Heart left ventricle (tissue), 16 donors: ENCODE results near the gene ZBTB9. TPM values are rescaled to one million over a fixed set of nuclear protein-coding genes. Genes with fewer than 3 reads are reported as not detected.

Experiments
- ATAC-seq, 4 donors: fragments of 200-7000 bp; cut with Tn5 transposase; one replicate each; pipeline ENCODE4 v1.9.1; 2020 to 2022; ENCODE audit warnings: moderate library complexity in 4 of 4, mild to moderate bottlenecking in 3 of 4, moderate number of reproducible peaks in 1 of 4
- DNase-seq, 5 donors: peaks; one replicate each; pipeline ENCODE4 v3.0.0-alpha.2; 2020
- H3K27ac ChIP-seq, 12 donors: fragments of 200-600 bp; sonication (generic) in 4 of 12; one replicate each; pipeline versions ENCODE4 v1.5.0 to v1.8.0; 2016 to 2022; ENCODE audit warnings: mild to moderate bottlenecking in 2 of 12
- H3K27me3 ChIP-seq, 9 donors: fragments of 200-600 bp; sonication (generic) in 2 of 9; one replicate each; pipeline versions ENCODE4 v1.5.1 to v1.8.0; 2016 to 2022; ENCODE audit warnings: mild to moderate bottlenecking in 3 of 9
- H3K36me3 ChIP-seq, 9 donors: fragments of 200-600 bp; sonication (generic) in 2 of 9; one replicate each; pipeline versions ENCODE4 v1.5.0 to v1.8.0; 2018 to 2022; ENCODE audit warnings: mild to moderate bottlenecking in 2 of 9
- H3K4me1 ChIP-seq, 12 donors: fragments of 200-600 bp; sonication (generic) in 4 of 12; one replicate each; pipeline versions ENCODE4 v1.5.0 to v1.8.0; 2016 to 2022; ENCODE audit warnings: mild to moderate bottlenecking in 3 of 12
- H3K4me3 ChIP-seq, 12 donors: fragments of 200-600 bp; sonication (generic) in 4 of 12; one replicate each; pipeline versions ENCODE4 v1.5.0 to v1.8.0; 2017 to 2022; ENCODE audit warnings: mild to moderate bottlenecking in 9 of 12, moderate library complexity in 4 of 12
- H3K9me3 ChIP-seq, 12 donors: fragments of 200-600 bp; sonication (generic) in 4 of 12; one replicate each; pipeline versions ENCODE4 v1.5.0 to v1.8.0; 2016 to 2022; ENCODE audit warnings: mild to moderate bottlenecking in 1 of 12
- CTCF ChIP-seq, 12 donors: fragments of 200-600 bp; sonication (generic) in 4 of 12; IDR thresholded peaks; one replicate each; pipeline versions ENCODE4 v1.5.0 to v1.8.0; 2018 to 2022; ENCODE audit warnings: antibody characterized with exemption in 12 of 12, mild to moderate bottlenecking in 5 of 12
- POLR2A ChIP-seq, 2 donors: fragments of 450-650 bp; IDR thresholded peaks; one replicate each; pipeline ENCODE4 v1.6.1; 2017; ENCODE audit warnings: antibody characterized with exemption in 2 of 2, mild to moderate bottlenecking in 2 of 2, moderate library complexity in 2 of 2
- WGBS, 4 donors: extraction: QIAGEN DNeasy Blood & Tissue Kit in 2 of 4; methylation state at CpG; one replicate each; pipeline versions ENCODE4 v1.1.5 to v1.1.7; 2013 to 2018; 5-methylcytosine and 5-hydroxymethylcytosine counted together
- intact Hi-C, 10 donors: fragments of 100-400 bp; cut with DNase I; formaldehyde crosslinking; loops; one replicate each; pipeline versions ENCODE4 v1.11.1 to v1.14.2; 2022
- polyA plus RNA-seq, 2 donors: library from polyadenylated mRNA; stranded (reverse); fragments of 200-250 nt; gene quantifications; one replicate each; pipeline ENCODE4 v1.2.3, GENCODE V29; 2013
- total RNA-seq, 9 donors: library from RNA; depleted of rRNA in 2 of 9; stranded (reverse); fragments of >200 nt in 2 of 9; fragmentation: NEBNext Ultra II Directional in 3 of 9; extraction: Animal tissue kit (Norgen Biotek cat#: 25700) in 3 of 9; gene quantifications; one replicate each; pipeline versions ENCODE4 v1.1.0 to v1.2.4, GENCODE V29; 2016 to 2023
- donor health status: ischemic (EF 13 %, LVEDD 7.1; RV severe dilation, severe dysfunction).
- donor health status: healthy with polysubstance abuse.
- donor health status: DM: no; HTN: yes; CAD: no.
- donor health status: DM: no; HTN: no; CAD: no.
- donor health status: ischemic (EF 25% LVEDD 6.9; RV normal size, moderate dysfunction).
- donor health status: ischemic (EF 25% LVEDD 5.7; RV mildly dilated, moderate dysfunction).
- donor health status: healthy.
- donor health status: DM: yes; HTN: yes; CAD: no.
- donor health status: ischemic (EF 35%, LVEDD 5.7; RV mildly dilated, moderate dysfunction).
- donor health status: nonischemic (EF 11% LVEDD 7.7; RV severe dilation, severe dysfunction).
- donor health status: DM: yes; HTN: yes; CAD: no.
- donor health status: PGD.
- donor health status: ischemic (EF 29% LVEDD 5.4; RV normal size, mild dysfunction).
- donor health status: nonischemic (EF 23%, LVEDD 6.1; RV moderate dilation, normal function).

Gene ZBTB9
- total and polyA plus RNA-seq, 11 donors, result 2.2 to 6.4 (median 4.7) TPM

DNA sequence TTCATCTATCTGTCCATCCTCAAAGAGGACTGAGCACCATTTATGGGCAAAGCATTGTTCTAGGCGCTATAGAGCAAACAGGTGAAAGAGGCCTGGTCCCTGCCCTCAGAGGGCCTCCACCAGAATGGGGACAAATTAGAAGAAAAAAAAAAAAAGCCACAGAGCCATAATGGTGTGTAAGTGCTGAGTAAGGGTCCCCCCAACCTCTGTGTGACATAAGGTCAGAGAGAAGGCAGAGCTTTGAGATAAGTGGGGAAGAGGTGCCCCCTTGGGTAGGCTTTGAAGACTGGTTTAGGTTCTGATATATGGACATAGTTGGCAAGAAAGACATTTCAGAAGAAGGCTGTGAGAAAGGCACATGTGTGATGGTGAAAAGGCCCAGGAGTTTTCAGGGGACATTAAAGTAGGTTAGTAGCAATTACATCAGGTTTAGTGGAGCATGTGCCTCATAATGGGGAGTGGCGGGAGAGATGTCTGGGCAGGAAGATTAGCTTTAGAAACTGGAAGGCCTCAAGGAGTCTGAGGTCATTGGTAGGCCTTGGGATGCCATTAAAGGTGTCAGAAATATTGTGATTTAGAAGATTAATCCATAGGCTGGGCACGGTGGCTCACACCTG, 15.3 kb upstream of the ZBTB9 start:
- intact Hi-C loops, result no loop called here
- peaks cover 0 to 10% (median 3%) of the 10 kb centered on the region in 12 donors for H3K4me1 ChIP-seq
- ATAC-seq (no peak), DNase-seq (no peak)
- 95 to 99% (median 96%) methylated on average over 3 of the region's 3 CpGs for WGBS, 4 donors
- no peaks in the 10 kb centered on the region for H3K27me3 ChIP-seq
- no peaks in the 10 kb centered on the region for H3K9me3 ChIP-seq
- H3K36me3 ChIP-seq, result peaks cover 0 to 74% (median 57%) of the 10 kb centered on the region in 9 donors
- TF ChIP-seq CTCF (IDR thresholded peaks at IDR 0.05) (no peak), POLR2A (IDR thresholded peaks at IDR 0.05) (no peak)
- H3K27ac ChIP-seq, result no peak overlapping the region
- no peak overlapping the region for H3K4me3 ChIP-seq

GRCh38 chr6:33439956-33440648, 14.3 kb upstream of the ZBTB9 start:
- TF ChIP-seq CTCF (IDR thresholded peaks at IDR 0.05) (no peak), POLR2A (IDR thresholded peaks at IDR 0.05) (no peak)
- intact Hi-C loops, result no loop called here
- 74 to 81% (median 78%) methylated on average over 9 of the region's 9 CpGs for WGBS, 4 donors

DNA sequence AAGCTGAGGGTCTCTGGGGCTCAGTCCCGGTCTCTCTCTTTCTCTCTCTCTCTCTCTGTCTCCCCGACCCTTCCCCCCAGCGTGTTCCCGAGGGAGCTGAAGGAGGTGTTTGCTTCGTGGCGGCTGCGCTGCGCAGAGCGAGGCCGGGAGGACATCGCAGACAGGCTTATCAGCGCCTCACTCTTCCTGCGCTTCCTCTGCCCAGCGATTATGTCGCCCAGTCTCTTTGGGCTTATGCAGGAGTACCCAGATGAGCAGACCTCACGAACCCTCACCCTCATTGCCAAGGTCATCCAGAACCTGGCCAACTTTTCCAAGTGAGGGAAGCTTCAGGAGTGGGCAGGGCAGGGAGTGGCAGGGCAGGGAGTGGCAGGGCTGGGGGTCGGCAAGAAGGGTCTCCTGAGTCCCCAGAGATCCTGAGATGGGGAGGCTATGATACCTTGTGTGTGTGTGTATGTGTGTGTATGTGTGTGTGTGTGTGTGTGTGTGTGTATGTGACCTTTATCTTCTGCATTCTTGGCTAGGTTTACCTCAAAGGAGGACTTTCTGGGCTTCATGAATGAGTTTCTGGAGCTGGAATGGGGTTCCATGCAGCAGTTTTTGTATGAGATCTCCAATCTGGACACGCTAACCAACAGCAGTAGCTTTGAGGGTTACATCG, 13.6 kb upstream of the ZBTB9 start:
- H3K27ac ChIP-seq, result no peak overlapping the region
- H3K36me3 ChIP-seq, result peaks cover 0 to 83% (median 64%) of the 10 kb centered on the region in 9 donors
- WGBS, 4 donors, result 76 to 82% (median 79%) methylated on average over 19 of the region's 19 CpGs
- TF ChIP-seq CTCF (IDR thresholded peaks at IDR 0.05) (no peak), POLR2A (IDR thresholded peaks at IDR 0.05) (no peak)
- no peaks in the 10 kb centered on the region for H3K27me3 ChIP-seq
- no peak overlapping the region for H3K4me3 ChIP-seq
- peaks cover 0 to 20% (median 0%) of the 10 kb centered on the region in 12 donors for H3K4me1 ChIP-seq
- ATAC-seq (no peak), DNase-seq (no peak)
- intact Hi-C loops, result no loop called here
- H3K9me3 ChIP-seq, result no peaks in the 10 kb centered on the region

More at GRCh38 chr6:33439956-33440648, 14.3 kb upstream of the ZBTB9 start:
- DNase-seq (no peak), ATAC-seq (no peak)
- Histone ChIP-seq H3K27me3 (no peaks in the 10 kb centered on the region), H3K9me3 (no peaks in the 10 kb centered on the region), H3K4me3 (no peak overlapping the region), H3K27ac (no peak overlapping the region), H3K36me3 (peaks cover 0 to 83% (median 67%) of the 10 kb centered on the region in 9 donors), H3K4me1 (peaks cover 0 to 15% (median 0%) of the 10 kb centered on the region in 12 donors)

- WGBS, 4 donors, result 94 to 96% (median 95%) methylated on average over 4 to 9 of the region's 9 CpGs
- DNase-seq (no peak), ATAC-seq (no peak)
- TF ChIP-seq POLR2A (IDR thresholded peaks at IDR 0.05) (no peak), CTCF (IDR thresholded peaks at IDR 0.05) (no peak)
- no peak overlapping the region for H3K27ac ChIP-seq
- H3K36me3 ChIP-seq, result peaks cover 0 to 83% (median 57%) of the 10 kb centered on the region in 9 donors
- no peaks in the 10 kb centered on the region for H3K9me3 ChIP-seq
- H3K4me3 ChIP-seq, result no peak overlapping the region
- H3K4me1 ChIP-seq, result peaks cover 0 to 25% (median 0%) of the 10 kb centered on the region in 12 donors
- no peaks in the 10 kb centered on the region for H3K27me3 ChIP-seq
- intact Hi-C loops, result no loop called here
Measured at GRCh38 chr6:33441457-33441856, 12.9 kb upstream of the ZBTB9 start.
